ENCODE measurements around the gene MARK3. TPM values are rescaled to one million over a fixed set of nuclear protein-coding genes. Genes with fewer than 3 reads are reported as not detected.

The MARK3 gene
- total and polyA plus RNA-seq, 2 of the 13 experiments (the other 11 are each of a cell fraction or from before 2014, with no cell fraction given) = 47.7 to 56.6 TPM

DNA sequence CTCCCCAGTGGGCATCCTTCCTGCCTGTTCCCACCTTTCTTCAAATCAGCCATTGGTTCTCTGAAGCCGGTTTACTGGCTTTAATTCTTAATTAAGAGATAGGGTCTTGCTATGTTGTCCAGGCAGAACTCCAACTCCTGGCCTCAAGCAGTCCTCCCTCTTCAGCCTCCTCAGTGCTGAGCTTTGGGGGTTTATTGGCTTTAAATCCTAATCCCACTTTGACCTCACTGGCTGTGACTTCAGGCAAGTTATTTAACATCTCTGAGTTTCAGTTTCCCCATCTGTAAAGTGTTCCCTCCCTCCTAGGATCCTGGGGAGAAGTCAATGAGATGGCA is 141.7 kb downstream of the MARK3 start:
- ATAC-seq = no peak
- no peak overlapping the region for H2AFZ ChIP-seq (ENCODE audit: low read length)
- FAIRE-seq = no peak
- H3K36me3 ChIP-seq (replicated peaks in 1 of 2; ENCODE audit: control insufficient read depth in 1 of 2, insufficient read depth in 2 of 2, low read length in 2 of 2) = peaks cover 0 to 3% of the 10 kb centered on the region in 2 experiments; a peak in 2 of 5 replicates
- CTCF ChIA-PET (ENCODE audit: low intra/inter-chr PET ratio, low total read pairs) = no interaction called here
- H3K4me2 ChIP-seq (ENCODE audit: low read depth, low read length) = peak overlapping the region; percentile 78
- H3K4me1 ChIP-seq (ENCODE audit: insufficient read depth, low read length) = peaks cover 75% of the 10 kb centered on the region
- H3K9me3 ChIP-seq (ENCODE audit: low read length) = no peaks in the 10 kb centered on the region
- TF ChIP-seq ZNF121 (CRISPR knock-in tag; IDR thresholded peaks at IDR 0.05) (peak; percentile 97), CEBPB (IDR thresholded peaks at IDR 0.05; ENCODE audit: borderline replicate concordance, low read depth, low read length) (no peak), ZNF546 (CRISPR knock-in tag; conservative IDR thresholded peaks at IDR 0.05) (peak; percentile 37; the same call in 1 of the 2 replicates), NFE2 (CRISPR knock-in tag; IDR thresholded peaks at IDR 0.05) (no peak), THAP11 (CRISPR knock-in tag; IDR thresholded peaks at IDR 0.05) (no peak)
- TF ChIP-seq, protein P1, sequence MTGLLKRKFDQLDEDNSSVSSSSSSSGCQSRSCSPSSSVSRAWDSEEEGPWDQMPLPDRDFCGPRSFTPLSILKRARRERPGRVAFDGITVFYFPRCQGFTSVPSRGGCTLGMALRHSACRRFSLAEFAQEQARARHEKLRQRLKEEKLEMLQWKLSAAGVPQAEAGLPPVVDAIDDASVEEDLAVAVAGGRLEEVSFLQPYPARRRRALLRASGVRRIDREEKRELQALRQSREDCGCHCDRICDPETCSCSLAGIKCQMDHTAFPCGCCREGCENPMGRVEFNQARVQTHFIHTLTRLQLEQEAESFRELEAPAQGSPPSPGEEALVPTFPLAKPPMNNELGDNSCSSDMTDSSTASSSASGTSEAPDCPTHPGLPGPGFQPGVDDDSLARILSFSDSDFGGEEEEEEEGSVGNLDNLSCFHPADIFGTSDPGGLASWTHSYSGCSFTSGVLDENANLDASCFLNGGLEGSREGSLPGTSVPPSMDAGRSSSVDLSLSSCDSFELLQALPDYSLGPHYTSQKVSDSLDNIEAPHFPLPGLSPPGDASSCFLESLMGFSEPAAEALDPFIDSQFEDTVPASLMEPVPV (CRISPR knock-in tag; IDR thresholded peaks at IDR 0.05) = 0 out of 2 replicates have a peak, but pooled peaks have one; percentile 56
- TF ChIP-seq, protein P2, sequence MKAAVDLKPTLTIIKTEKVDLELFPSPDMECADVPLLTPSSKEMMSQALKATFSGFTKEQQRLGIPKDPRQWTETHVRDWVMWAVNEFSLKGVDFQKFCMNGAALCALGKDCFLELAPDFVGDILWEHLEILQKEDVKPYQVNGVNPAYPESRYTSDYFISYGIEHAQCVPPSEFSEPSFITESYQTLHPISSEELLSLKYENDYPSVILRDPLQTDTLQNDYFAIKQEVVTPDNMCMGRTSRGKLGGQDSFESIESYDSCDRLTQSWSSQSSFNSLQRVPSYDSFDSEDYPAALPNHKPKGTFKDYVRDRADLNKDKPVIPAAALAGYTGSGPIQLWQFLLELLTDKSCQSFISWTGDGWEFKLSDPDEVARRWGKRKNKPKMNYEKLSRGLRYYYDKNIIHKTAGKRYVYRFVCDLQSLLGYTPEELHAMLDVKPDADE (CRISPR knock-in tag; IDR thresholded peaks at IDR 0.05) = 0 out of 2 replicates have a peak, but pooled peaks have one; percentile 40
- TF ChIP-seq, protein P3, sequence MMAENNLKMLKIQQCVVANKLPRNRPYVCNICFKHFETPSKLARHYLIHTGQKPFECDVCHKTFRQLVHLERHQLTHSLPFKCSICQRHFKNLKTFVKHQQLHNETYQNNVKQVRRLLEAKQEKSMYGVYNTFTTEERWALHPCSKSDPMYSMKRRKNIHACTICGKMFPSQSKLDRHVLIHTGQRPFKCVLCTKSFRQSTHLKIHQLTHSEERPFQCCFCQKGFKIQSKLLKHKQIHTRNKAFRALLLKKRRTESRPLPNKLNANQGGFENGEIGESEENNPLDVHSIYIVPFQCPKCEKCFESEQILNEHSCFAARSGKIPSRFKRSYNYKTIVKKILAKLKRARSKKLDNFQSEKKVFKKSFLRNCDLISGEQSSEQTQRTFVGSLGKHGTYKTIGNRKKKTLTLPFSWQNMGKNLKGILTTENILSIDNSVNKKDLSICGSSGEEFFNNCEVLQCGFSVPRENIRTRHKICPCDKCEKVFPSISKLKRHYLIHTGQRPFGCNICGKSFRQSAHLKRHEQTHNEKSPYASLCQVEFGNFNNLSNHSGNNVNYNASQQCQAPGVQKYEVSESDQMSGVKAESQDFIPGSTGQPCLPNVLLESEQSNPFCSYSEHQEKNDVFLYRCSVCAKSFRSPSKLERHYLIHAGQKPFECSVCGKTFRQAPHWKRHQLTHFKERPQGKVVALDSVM (CRISPR knock-in tag; IDR thresholded peaks at IDR 0.05) = peak; percentile 80
- H3K27ac ChIP-seq (ENCODE audit: extremely low read length, insufficient read depth, low read length) = peak overlapping the region; percentile 89
- DNase-seq (ENCODE audit: low spot score) = no peak
- POLR2A ChIA-PET = interaction anchor here (1.1 to 3.1 kb wide), 5 partner anchors 9 to 353 kb away, joined by 3 to 24 read pairs (median 12); partner anchors contain the start of genes BAG5 and COA8
- H4K20me1 ChIP-seq (ENCODE audit: insufficient read depth, low read length) = no peaks in the 10 kb centered on the region
- peaks cover 34% of the 10 kb centered on the region for H3K79me2 ChIP-seq (ENCODE audit: insufficient read depth, low read length)
- in situ Hi-C loops (cut with HindIII; ENCODE audit: extremely low pct_ligation_motif_present, low pct_unique_long_range_greater_than_20kb) (no loop called here), intact Hi-C loops (cut with micrococcal nuclease; ENCODE audit: unreplicated experiment) (no loop called here)
- WGBS (ENCODE audit: low lambda C conversion rate) = 83% methylated on average over 1 of the region's 1 CpG
- H3K4me3 ChIP-seq (replicated peaks in 1 of 3; ENCODE audit: insufficient read depth in 1 of 3, low read depth in 2 of 3, low read length in 3 of 3) = peak overlapping the region in 1 of 3 experiments; percentile 51; a peak in 1 of 6 replicates
- BruUV-seq (replicated peaks) = no TSS peak
- no peaks in the 10 kb centered on the region; a peak in 1 of 5 replicates for H3K27me3 ChIP-seq (ENCODE audit: control insufficient read depth in 1 of 2, insufficient read depth in 2 of 2, low read length in 2 of 2)
- H3K9ac ChIP-seq (ENCODE audit: insufficient read depth, low read depth, low read length) = no peak overlapping the region
